Endothelial cell of umbilical vein (primary cell): ENCODE results near the gene IL17RD. TPM values are rescaled to one million over a fixed set of nuclear protein-coding genes. Genes with fewer than 3 reads are reported as not detected.
A peak's percentile ranks its signal among the peaks of the same experiment; 100 is the strongest.

Experiments
- BruUV-seq: library from RNA; stranded (reverse); fragments of 400-500 nt; replicated peaks from 2 replicates; lab custom pipeline; 2021; lab: Mats Ljungman, UMichigan
- CTCF ChIA-PET: fragments of 300-600, 350-600 bp; sonication (Branson Sonifier 250); formaldehyde crosslinking; loops from one replicate; lab custom pipeline; 2021; ENCODE audit warnings: antibody characterized with exemption, inconsistent platforms; lab: Charles Lee
- POLR2A ChIA-PET: fragments of 300-600, 350-600 bp; sonication (Branson Sonifier 250); formaldehyde crosslinking; loops from one replicate; lab custom pipeline; 2021; ENCODE audit warnings: antibody characterized with exemption, inconsistent platforms; lab: Charles Lee
- DNase-seq: peaks from one replicate; pipeline ENCODE4 v3.0.0-alpha.2; 2011; ENCODE audit warnings: low read depth, low spot score
- FAIRE-seq: peaks from 2 replicates; lab custom pipeline; 2011; peaks lifted over from hg19 to GRCh38; lab: Jason Lieb, UNC
- H2AFZ ChIP-seq: 2 replicates; pipeline ENCODE4 v1.6.0; 2012; ENCODE audit warnings: low read depth, low read length, control low read depth, inconsistent platforms
- H3K27ac ChIP-seq: 2 replicates; pipeline ENCODE4 v1.5.1; 2011; ENCODE audit warnings: low read depth, mild to moderate bottlenecking, control low read depth, low read length, moderate library complexity; ENCODE audit not compliant: insufficient read depth
- H3K27me3 ChIP-seq, 2 experiments: 2 replicates each; pipeline versions ENCODE4 v1.6.0 to v1.6.1; 2011; ENCODE audit warnings: low read length in 2 of 2, mixed read lengths in 1 of 2; ENCODE audit not compliant: control insufficient read depth in 2 of 2, insufficient read depth in 2 of 2
- H3K36me3 ChIP-seq, 2 experiments: 2 replicates in 1 of 2; 3 replicates in 1 of 2; pipeline ENCODE4 v1.5.1; 2011; ENCODE audit warnings: low read length in 2 of 2, mild to moderate bottlenecking in 1 of 2, moderate library complexity in 1 of 2; ENCODE audit not compliant: control insufficient read depth in 2 of 2, insufficient read depth in 2 of 2; ENCODE audit errors: extremely low read depth in 1 of 2
- H3K4me1 ChIP-seq: 3 replicates; pipeline ENCODE4 v1.5.1; 2011; ENCODE audit warnings: mild to moderate bottlenecking, low read length; ENCODE audit not compliant: control insufficient read depth, insufficient read depth; ENCODE audit errors: extremely low read depth
- H3K4me2 ChIP-seq: 2 replicates; pipeline ENCODE4 v1.6.1; 2011; ENCODE audit warnings: low read length, control low read depth, mixed read lengths; ENCODE audit not compliant: insufficient read depth
- H3K4me3 ChIP-seq, 3 experiments: fragments of 200-600 bp in 1 of 3; sonication (generic), shearing (Covaris generic) in 1 of 3; replicated peaks in 1 of 3; 2 replicates each; pipeline ENCODE4 v1.5.1; 2011 to 2016; ENCODE audit warnings: control low read depth in 3 of 3, low read length in 3 of 3, mild to moderate bottlenecking in 2 of 3, inconsistent platforms in 1 of 3, low read depth in 1 of 3, moderate library complexity in 1 of 3; ENCODE audit not compliant: insufficient read depth in 1 of 3
- H3K79me2 ChIP-seq: 2 replicates; pipeline ENCODE4 v1.6.0; 2012; ENCODE audit warnings: low read length, inconsistent platforms; ENCODE audit not compliant: control insufficient read depth, insufficient read depth
- H3K9ac ChIP-seq: replicated peaks from 2 replicates; pipeline ENCODE3; 2011; ENCODE audit warnings: low read length, control low read depth; ENCODE audit not compliant: insufficient read depth; ENCODE audit errors: extremely low read depth
- H3K9me1 ChIP-seq: replicated peaks from 3 replicates; pipeline ENCODE4 v1.6.0; 2011; ENCODE audit warnings: mild to moderate bottlenecking, low read length; ENCODE audit not compliant: control insufficient read depth, insufficient read depth; ENCODE audit errors: extremely low read depth
- H3K9me3 ChIP-seq: replicated peaks from 2 replicates; pipeline ENCODE4 v1.5.1; 2012; ENCODE audit warnings: low read length, inconsistent platforms; ENCODE audit not compliant: control insufficient read depth, insufficient read depth
- H4K20me1 ChIP-seq: replicated peaks from 2 replicates; pipeline ENCODE3; 2011; ENCODE audit warnings: mild to moderate bottlenecking, low read length; ENCODE audit not compliant: control insufficient read depth, insufficient read depth; ENCODE audit errors: extremely low read depth
- EZH2 ChIP-seq: IDR thresholded peaks from 2 replicates; pipeline ENCODE4 v1.6.1; 2012; ENCODE audit warnings: borderline replicate concordance, low read depth, mild to moderate bottlenecking, moderate library complexity, low read length, inconsistent platforms; ENCODE audit not compliant: severe bottlenecking
- JUN ChIP-seq: IDR thresholded peaks from 2 replicates; pipeline ENCODE4 v1.6.1; 2011; ENCODE audit warnings: borderline replicate concordance, low read depth; ENCODE audit not compliant: insufficient read length, insufficient read depth
- POLR2AphosphoS5 ChIP-seq: IDR thresholded peaks from 2 replicates; pipeline ENCODE4 v1.6.1; 2012; ENCODE audit warnings: low read depth, mild to moderate bottlenecking, control low read depth, low read length, moderate library complexity; ENCODE audit not compliant: insufficient read depth
- dilution Hi-C: fragments of 300-500 bp; cut with MboI; formaldehyde crosslinking; loops from one replicate; pipeline ENCODE4 v1.15.0; 2019; ENCODE audit warnings: low sequenced_read_pairs; ENCODE audit not compliant: extremely low pct_ligation_motif_present
- intact Hi-C: fragments of 100-400 bp; cut with micrococcal nuclease; formaldehyde crosslinking; loops from one replicate; pipeline ENCODE4 v1.10.0; 2022
- polyA plus RNA-seq, 4 experiments: library from polyadenylated mRNA; depleted of rRNA in 3 of 4; stranded (reverse) in 3 of 4; unstranded in 1 of 4; fragments of >200 nt; gene quantifications; 2 replicates each; pipeline versions ENCODE4 v1.2.1 to v1.2.3, GENCODE V29; 2011 to 2012; ENCODE audit warnings: missing spikeins in 1 of 4
- total RNA-seq: library from RNA; stranded (reverse); gene quantifications from 2 replicates; pipeline ENCODE4 v1.2.3, GENCODE V29; 2021

IL17RD gene
- total and polyA plus RNA-seq, 2 donors (not counting 3 experiments of a cell fraction or from before 2014, with no cell fraction given): 0.36 to 0.93 TPM

DNA sequence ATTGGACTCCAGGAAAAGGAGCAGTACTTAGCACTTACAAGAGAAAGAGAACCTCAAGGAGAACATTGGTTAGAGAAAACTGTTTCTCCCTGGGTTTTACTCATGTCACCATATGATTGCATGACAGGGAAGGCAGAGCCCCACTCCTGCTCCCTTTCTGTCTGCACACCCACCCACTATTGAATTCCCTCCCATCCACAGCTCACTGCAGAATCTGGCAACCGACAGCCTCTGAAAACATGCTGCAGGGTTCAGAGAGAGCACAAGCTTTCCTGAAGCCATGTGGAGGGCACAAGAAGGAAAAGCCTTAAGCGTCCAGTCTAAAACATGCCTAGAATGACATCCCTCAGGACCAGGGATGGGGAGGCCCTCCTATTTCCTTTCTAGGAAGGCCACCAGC, 3.0 kb upstream of the IL17RD start:
- Histone ChIP-seq H4K20me1 (no peaks in the 10 kb centered on the region), H3K4me2 (no peak overlapping the region), H3K36me3 (no peaks in the 10 kb centered on the region), H3K9ac (no peak overlapping the region), H3K4me3 (no peak overlapping the region), H3K4me1 (peaks cover 3% of the 10 kb centered on the region), H3K27ac (no peak overlapping the region), H2AFZ (no peak overlapping the region), H3K27me3 (peaks cover 32 to 34% of the 10 kb centered on the region in 2 experiments), H3K79me2 (no peaks in the 10 kb centered on the region), H3K9me3 (no peaks in the 10 kb centered on the region), H3K9me1 (no peaks in the 10 kb centered on the region)
- POLR2A ChIA-PET: no interaction called here
- FAIRE-seq: no peak
- no peak for DNase-seq
- TF ChIP-seq POLR2AphosphoS5 (no peak), EZH2 (peak; percentile 29)
- CTCF ChIA-PET: interaction anchor here (1.1 to 1.5 kb wide), 3 partner anchors 9 to 99 kb away, joined by 3 read pairs; no protein-coding TSS in a partner anchor
- no TSS peak for BruUV-seq
- dilution Hi-C loops: no loop called here
- intact Hi-C loops: no loop called here

DNA sequence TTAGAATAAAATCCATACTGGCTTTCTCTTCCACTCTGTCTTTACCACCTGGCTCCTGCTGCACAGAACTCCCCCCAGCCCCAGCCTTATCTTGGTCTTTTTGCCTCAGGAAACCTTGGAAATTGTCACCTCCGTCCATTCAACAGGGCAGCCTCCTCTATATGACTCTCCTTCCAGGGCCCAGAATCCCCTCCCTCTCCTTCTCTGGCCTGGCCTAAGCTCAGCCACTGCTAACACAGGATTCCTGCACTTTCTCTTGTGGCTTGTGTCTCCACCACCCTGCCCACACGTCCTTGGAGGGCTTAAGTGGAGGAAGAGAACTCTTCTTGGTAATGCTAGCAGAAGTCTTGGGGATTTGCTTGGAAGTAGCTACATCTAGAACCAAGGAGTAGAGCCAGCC, 1.5 kb upstream of the IL17RD start:
- ChIA-PET POLR2A (no interaction called here), CTCF (interaction anchor here (0.8 kb wide), 1 partner anchor 12 kb away, joined by 3 read pairs; no protein-coding TSS in a partner anchor)
- H3K9me1 ChIP-seq: no peaks in the 10 kb centered on the region
- H3K79me2 ChIP-seq: no peaks in the 10 kb centered on the region
- FAIRE-seq (no peak), DNase-seq (no peak)
- TF ChIP-seq EZH2 (no peak), JUN (no peak)
- H3K4me2 ChIP-seq: no peak overlapping the region
- H3K9ac ChIP-seq: no peak overlapping the region
- H3K4me3 ChIP-seq: no peak overlapping the region
- peaks cover 47 to 48% of the 10 kb centered on the region in 2 experiments for H3K27me3 ChIP-seq
- intact Hi-C loops (no loop called here), dilution Hi-C loops (no loop called here)
- no peaks in the 10 kb centered on the region for H3K9me3 ChIP-seq
- H4K20me1 ChIP-seq: no peaks in the 10 kb centered on the region
- no peak overlapping the region for H2AFZ ChIP-seq
- no TSS peak for BruUV-seq
- H3K27ac ChIP-seq: no peak overlapping the region
- H3K36me3 ChIP-seq: no peaks in the 10 kb centered on the region
- peaks cover 3% of the 10 kb centered on the region for H3K4me1 ChIP-seq
